K562 (cell line): ENCODE results near the gene TNFRSF13B.

ENCODE experiments used
- FOXJ2 ChIP-seq: fragments of 200-800 bp; sonication (Bioruptor generic); IDR thresholded peaks from 2 replicates; pipeline ENCODE4 v1.6.1; 2016; ENCODE audit warnings: missing genetic modification characterization, missing compliant biosample characterization
- KLF16 ChIP-seq: IDR thresholded peaks from 2 replicates; pipeline ENCODE4 v1.6.1; 2016; ENCODE audit warnings: antibody characterized with exemption
- MAFK ChIP-seq: IDR thresholded peaks from 2 replicates; pipeline ENCODE4 v1.6.1; 2011; ENCODE audit warnings: low read length, improper control_type of control experiment
- SAP30 ChIP-seq: fragments of 200-600 bp; sonication (generic); IDR thresholded peaks from 2 replicates; pipeline ENCODE4 v1.6.1; 2012; ENCODE audit warnings: borderline replicate concordance, low read depth, mild to moderate bottlenecking, moderate library complexity, low read length, control low read depth, inconsistent platforms; ENCODE audit not compliant: insufficient read depth, poor library complexity, severe bottlenecking
- STAT5B ChIP-seq: fragments of 250-450 bp; sonication (Bioruptor Pico); IDR thresholded peaks from 2 replicates; pipeline ENCODE4 v1.8.0; 2021; ENCODE audit warnings: mild to moderate bottlenecking, inconsistent platforms
- ZBED1 ChIP-seq: IDR thresholded peaks from 2 replicates; pipeline ENCODE4 v1.6.1; 2014
- ZNF124 ChIP-seq: sonication (generic); formaldehyde crosslinking; IDR thresholded peaks from 2 replicates; pipeline ENCODE4 v1.8.1; 2022; ENCODE audit warnings: missing genetic modification reagents
- ZNF143 ChIP-seq: sonication (generic); formaldehyde crosslinking; IDR thresholded peaks from 2 replicates; pipeline ENCODE4 v1.9.0; 2022; ENCODE audit warnings: mild to moderate bottlenecking, missing genetic modification reagents

DNA sequence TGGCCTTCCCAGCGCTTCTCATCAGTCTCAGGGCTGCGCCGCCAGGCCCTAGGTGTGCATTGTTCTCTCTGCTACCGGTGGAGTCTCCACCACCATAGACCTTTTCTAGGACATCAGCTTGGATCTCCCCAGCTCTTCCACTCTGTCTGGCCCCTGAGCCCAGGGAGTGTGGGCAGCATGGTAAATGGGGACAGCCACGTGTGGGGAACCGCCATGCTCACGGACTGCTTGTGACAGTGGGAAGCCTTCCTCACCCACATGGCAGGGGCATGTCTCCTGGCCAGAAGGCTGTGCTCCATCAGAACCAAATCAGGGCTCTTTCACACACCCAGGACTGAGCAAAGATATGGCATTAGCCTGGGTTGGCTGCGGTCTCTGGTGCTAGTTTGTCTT lies 51.3 kb downstream of the TNFRSF13B start:
- no peak for TF ChIP-seq SAP30
- TF ChIP-seq ZNF124 (CRISPR knock-in tag): no peak
- TF ChIP-seq STAT5B (CRISPR knock-in tag): no peak
- TF ChIP-seq ZBED1: no peak
- TF ChIP-seq ZNF143 (CRISPR knock-in tag): no peak
- TF ChIP-seq FOXJ2 (tag): no peak
- TF ChIP-seq KLF16: no peak
- no peak for TF ChIP-seq MAFK
